ENCODE results near the gene REC114.
"Not testable (repeated sequence)": the region's sequence is repeated elsewhere in the genome, so short reads cannot be mapped to it uniquely, and the experiment has no call there.

REC114 gene

GRCh38 chr15:73442968-73443367 lies at the start of gene REC114:
REC114 (plus strand) TSS chr15:73443164; CDS start chr15:73443186, 22 bp downstream.
- no peak for TF ChIP-seq CTCF (IDR thresholded peaks at IDR 0.05; ENCODE audit: borderline replicate concordance, insufficient read depth, low read depth, low read length)
- no peak within 1 kb of the TSS for H3K4me3 ChIP-seq (ENCODE audit: low read depth, low read length)

GRCh38 chr15:73393336-73393735 lies 49.6 kb upstream of the REC114 start:
- TF ChIP-seq CTCF (IDR thresholded peaks at IDR 0.05; ENCODE audit: borderline replicate concordance, insufficient read depth, low read depth, low read length) = no peak
- no peak overlapping the region for H3K4me3 ChIP-seq (ENCODE audit: low read depth, low read length)

GRCh38 chr15:73394782-73395181 lies 48.2 kb upstream of the REC114 start:
- H3K4me3 ChIP-seq (ENCODE audit: low read depth, low read length) = no peak overlapping the region

GRCh38 chr15:73395671-73396070 lies 47.3 kb upstream of the REC114 start:
- TF ChIP-seq CTCF (IDR thresholded peaks at IDR 0.05; ENCODE audit: borderline replicate concordance, insufficient read depth, low read depth, low read length) = no peak
- no peak overlapping the region for H3K4me3 ChIP-seq (ENCODE audit: low read depth, low read length)

More at GRCh38 chr15:73394782-73395181, 48.2 kb upstream of the REC114 start:
- TF ChIP-seq CTCF (IDR thresholded peaks at IDR 0.05; ENCODE audit: borderline replicate concordance, insufficient read depth, low read depth, low read length) = no peak

- TF ChIP-seq CTCF (IDR thresholded peaks at IDR 0.05; ENCODE audit: borderline replicate concordance, insufficient read depth, low read depth, low read length) = no peak
- no peak overlapping the region for H3K4me3 ChIP-seq (ENCODE audit: low read depth, low read length)
Observed at GRCh38 chr15:73397461-73397860, 45.5 kb upstream of the REC114 start.

- no peak for TF ChIP-seq CTCF (IDR thresholded peaks at IDR 0.05; ENCODE audit: borderline replicate concordance, insufficient read depth, low read depth, low read length)
- no peak overlapping the region for H3K4me3 ChIP-seq (ENCODE audit: low read depth, low read length)
Observed at GRCh38 chr15:73398861-73399260, 44.1 kb upstream of the REC114 start.

GRCh38 chr15:73400222-73400621 lies 42.7 kb upstream of the REC114 start:
- H3K4me3 ChIP-seq (ENCODE audit: low read depth, low read length) = not testable (repeated sequence)

GRCh38 chr15:73403171-73403570 lies 39.8 kb upstream of the REC114 start:
- H3K4me3 ChIP-seq (ENCODE audit: low read depth, low read length) = no peak overlapping the region
- no peak for TF ChIP-seq CTCF (IDR thresholded peaks at IDR 0.05; ENCODE audit: borderline replicate concordance, insufficient read depth, low read depth, low read length)
